Stimulated activated CD4-positive, alpha-beta T cell treated with anti-CD3 and anti-CD28 coated beads, Interleukin-2, amount 100 ng/mL, for 4 hours (primary cell): Measurements from ENCODE around the gene ULBP3.

Experiments
- DNase-seq: peaks from one replicate; pipeline ENCODE4 v3.0.0-alpha.2; 2020; ENCODE audit warnings: low read depth

The ULBP3 gene

DNA sequence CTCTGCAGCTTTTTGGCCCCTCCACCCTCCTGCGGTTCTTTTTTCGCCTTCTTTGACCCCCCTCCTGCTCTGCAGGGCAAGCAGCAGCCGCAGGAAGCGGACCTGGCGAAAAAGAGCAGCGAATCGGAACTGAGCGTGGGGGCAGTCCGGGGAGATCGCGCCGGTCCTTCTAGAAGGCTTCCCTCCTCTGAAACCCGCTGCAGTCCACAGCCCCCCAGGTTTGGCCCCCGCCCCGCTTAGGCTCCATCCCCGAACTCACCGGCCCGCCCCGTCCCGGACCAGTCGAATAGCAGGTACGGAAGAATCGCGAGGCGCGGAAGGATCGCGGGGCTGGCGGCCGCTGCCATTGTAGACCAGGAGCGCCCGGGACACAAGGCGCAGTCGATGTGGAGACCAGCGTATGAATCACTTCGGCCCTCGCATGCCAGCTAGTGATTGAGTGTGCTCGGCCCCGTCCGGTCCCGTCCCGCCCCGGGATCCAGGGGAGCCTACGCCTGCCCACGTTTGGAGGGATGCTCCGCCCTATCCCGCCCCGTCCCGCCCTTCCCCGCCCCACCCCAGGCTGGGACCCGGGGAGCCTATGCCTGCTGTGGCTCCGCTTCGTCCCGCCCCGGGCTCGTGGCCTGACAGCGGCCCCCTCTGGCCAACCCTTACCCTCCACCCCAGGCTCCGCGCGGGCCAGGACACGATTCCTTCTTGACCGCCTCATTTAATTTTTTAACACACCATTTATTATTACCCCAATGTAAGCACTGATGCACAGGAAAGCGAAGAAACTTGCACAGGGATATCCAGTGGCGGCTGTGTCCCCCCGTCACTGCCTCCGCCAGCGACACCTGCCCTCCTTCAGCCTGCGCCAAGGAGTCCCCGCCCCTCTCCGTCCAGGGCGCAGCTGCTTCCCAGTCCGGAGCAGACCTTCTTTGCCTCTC, at the start of gene ULBP3:
Gene ULBP3 (minus strand): TSS at position 402 of the 929 bp plus-strand sequence. CDS start 55 bp downstream, at position 347.
- DNase-seq = peak; percentile 36

DNA sequence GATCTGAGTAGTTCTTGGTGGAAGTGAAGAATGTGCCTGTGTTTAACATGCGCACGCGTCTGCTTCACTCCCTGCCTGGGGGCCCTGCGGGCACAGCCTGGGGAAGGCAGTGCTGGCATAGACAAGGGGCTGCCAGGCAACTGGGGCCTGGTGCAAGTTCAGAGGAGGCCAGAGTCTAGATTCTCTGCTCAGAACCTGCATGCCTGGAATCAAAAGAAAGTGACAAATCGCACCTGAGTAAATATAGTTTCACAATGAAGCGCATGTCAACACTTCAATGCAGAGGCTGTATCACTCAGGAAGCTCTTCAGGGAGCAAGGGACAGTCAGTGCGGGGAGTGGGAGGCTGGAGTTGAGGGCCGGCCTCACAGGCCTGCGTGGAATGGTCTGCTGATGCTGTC, 49.7 kb upstream of the ULBP3 start:
- DNase-seq = no peak

DNA sequence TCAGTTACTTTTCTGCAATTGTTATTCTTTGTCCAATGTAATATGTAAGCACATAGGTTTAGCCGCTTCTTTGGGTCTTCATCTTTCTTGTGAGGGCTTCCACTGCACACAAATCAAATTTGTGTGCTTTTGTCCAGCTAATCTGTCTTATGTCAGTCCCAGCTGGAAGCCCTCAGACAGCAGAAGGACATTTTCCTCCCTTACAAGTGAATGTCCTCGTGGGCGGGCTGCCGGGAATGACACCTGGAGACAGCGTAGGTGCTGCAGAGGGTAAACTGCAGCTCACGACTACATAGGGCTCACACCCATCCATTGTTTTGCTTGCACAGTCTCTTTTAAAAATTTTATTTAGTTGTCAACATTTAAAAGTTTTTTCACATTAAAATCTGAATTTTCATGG, 49.3 kb upstream of the ULBP3 start:
- no peak for DNase-seq

DNA sequence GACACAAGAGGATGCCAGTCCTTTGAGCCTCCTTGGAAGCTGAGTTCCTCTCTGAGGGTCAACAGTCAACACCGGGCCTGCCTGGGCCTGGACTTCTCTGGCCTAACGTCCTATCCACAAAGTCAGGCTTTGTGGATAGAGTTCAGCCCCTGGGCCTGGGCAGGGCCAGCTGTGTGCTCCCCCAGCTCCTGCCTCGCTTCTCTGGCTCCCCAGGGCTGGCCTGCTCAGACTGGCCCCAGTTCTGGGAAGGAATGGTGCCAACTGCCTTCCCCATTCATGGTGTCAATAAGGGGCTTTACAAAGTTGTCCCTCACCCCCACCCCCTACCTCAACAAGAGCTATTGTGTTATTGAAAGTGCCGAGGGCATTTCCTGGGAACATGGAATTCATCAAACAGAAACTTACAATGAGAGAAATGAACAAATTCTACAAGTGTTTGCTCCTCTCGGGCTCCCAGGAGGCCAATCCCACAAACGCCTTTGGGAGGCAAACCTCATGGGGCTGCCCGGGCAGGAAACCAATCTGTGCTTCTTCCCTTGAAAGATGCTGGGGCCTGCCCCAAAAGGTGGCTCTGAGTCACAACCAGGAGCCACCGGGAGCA, 47.4 kb upstream of the ULBP3 start:
- no peak for DNase-seq

DNA sequence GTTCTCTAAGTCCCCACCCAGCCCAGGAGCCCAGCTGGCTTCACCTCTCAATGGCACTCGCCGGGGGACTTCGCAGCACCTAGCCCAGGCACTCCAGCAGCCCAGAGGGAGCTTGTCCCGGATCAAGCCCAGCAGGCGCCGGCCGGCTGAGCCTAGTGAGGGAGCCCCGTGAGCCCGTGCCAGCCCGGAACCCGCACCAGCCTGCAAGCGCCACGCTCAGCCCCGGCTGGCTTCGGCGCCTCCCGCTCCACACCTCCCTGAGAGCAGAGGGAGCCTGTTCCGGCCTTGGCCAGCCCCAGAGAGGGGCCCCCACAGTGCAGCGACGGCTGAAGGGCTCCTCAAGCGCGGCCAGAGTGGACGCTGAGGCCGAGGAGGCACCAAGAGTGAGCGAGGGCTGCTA, 46.8 kb upstream of the ULBP3 start:
- no peak for DNase-seq

DNA sequence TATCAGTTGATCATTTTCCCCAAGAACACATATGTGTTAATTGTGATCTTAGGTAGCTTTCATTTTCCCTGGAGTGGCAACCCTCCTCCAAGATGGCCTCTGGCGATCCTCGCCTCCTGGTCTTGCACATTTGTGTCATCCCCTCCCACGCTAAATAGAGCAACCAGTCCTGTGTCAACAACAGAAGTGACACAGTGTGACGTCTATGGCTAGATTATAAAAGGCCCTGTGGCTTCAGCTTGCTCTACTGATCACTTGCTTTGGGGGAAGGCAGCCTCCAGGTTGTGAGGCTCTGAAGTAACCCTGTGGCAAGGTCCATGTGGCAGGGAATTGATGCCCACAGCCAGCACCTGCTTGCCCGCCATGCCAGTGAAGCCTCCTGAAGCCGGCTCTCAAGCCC, 43.3 kb upstream of the ULBP3 start:
- no peak for DNase-seq

DNA sequence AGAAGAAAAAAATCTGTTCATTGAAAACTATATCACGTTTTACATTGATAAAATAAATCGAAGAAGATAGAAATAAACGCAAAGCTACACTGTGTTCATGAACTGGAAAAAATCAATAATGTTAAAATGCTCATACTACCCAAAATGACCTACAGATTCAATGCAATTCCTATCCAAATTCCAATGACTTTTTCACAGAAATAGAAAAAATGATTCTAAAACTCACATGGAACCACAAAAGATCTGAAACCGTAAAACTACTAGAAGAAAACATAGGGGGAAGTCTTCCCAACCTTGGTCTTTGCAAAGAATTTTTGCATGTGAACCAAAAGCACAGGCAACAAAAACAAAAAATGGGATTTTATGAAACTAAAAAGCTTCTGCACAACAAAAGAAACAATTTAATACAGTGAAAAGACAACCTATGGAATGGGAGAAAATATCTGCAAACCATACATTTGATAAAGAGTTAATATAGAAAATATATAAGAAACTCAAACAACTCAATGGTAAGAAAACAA, 33.9 kb upstream of the ULBP3 start:
- DNase-seq = no peak

DNA sequence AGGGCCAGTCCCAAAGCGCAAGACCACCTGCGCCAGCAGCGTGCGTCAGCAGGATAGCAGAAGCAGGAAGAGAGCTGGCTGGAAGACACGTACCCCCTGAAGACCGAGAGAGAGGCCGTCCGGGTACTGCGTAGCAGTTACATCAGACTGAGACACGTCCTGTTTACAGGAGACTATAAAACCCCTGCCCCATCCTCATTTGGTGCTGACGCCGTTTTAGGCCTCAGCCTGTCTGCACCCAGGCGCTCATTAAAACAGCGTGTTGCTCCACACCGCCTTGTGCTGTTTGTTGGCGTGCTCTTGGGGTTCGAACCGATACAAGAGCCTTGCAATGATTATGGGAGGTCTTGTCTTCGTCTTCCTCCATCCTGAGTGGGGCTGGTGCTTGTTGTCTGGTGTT, 31.8 kb upstream of the ULBP3 start:
- DNase-seq = no peak

DNA sequence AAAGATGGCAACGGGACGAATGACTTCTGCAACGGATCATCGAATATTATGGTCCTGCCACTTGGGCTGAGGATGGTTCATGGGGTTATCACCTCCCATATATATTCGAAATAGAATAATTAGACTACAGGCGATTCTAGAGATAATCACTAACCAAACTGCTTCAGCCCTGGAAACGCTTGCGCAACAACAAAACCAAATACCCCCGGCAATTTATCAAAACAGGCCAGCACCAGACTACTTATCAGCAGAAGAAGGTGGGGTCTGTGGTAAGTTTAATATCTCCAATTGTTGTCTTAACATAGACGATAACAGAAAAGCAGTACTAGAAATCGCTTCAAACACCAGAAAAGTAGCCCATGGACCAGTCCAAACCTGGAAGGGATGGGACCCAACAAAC, 31.0 kb upstream of the ULBP3 start:
- DNase-seq = no peak

DNA sequence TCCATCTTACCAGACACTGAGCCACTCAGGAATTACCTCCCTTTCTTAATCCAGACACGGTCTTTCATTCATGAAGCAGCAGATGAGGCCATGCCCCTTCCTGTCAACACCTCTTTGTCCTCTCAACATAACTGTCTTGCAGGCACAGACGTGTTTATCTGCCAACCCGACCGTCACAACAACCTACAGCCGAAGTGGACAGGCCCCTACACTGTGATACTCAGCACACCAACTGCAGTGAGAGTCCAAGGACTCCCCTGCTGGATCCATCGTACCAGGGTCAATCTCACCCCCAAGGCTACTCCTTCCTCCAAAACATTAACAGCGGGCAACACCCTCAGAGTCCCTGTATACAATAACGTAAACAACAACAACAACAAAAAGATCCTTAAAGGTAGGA, 30.6 kb upstream of the ULBP3 start:
- DNase-seq = no peak

DNA sequence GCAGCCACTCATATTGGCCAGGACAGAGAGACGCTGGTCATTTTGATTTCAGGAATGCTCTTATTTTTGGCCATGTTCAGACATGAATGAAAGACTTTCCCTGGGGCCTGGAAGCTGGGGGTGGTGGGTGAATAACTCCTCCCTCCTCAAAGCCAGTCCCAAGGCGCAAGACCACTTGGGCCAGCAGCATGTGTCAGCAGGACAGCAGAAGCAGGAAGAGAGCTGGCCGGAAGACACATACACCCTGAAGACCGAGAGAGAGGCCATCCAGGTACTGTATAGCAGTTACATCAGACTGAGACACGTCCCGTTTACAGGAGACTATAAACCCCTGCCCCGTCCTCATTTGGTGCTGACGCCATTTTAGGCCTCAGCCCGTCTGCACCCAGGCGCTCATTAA, 29.2 kb upstream of the ULBP3 start:
- no peak for DNase-seq

DNA sequence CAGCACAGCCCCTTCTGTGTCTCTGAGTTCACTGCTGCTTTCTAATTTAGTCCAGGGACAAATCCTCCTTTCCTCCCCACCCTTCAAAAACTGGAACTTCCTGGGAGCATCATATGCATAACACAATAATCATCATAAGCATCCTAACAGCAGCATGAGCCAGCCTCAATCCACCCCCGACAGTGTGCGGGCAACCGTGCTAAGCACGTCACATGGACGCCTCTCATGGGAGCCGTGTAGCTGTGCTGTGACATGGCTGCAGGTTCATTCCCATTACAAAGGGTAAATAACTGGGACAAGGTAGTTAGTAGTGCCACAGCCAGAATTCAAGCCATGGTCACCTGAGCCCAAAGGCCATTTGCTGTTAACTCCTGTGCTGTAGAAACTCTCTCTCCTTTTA, 24.5 kb upstream of the ULBP3 start:
- no peak for DNase-seq

DNA sequence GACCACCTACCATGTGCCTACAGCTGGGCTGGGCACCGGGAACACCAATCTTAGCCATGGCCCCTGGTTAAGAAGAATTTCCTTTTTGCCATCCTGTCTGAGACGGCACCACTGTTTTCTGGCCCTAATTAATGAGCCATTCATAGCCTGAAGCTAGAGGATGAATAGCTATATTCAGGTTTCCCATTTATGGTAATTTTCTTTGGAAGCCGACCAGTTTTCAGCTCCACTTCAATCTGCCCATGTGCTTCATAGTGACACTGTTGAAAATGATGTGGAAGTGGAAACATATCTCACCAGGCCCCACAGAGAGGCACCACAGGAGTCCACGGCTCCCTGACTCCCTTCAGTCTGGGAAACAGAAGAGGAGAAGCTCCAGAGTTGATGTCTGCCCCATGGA, 22.6 kb upstream of the ULBP3 start:
- DNase-seq = no peak

DNA sequence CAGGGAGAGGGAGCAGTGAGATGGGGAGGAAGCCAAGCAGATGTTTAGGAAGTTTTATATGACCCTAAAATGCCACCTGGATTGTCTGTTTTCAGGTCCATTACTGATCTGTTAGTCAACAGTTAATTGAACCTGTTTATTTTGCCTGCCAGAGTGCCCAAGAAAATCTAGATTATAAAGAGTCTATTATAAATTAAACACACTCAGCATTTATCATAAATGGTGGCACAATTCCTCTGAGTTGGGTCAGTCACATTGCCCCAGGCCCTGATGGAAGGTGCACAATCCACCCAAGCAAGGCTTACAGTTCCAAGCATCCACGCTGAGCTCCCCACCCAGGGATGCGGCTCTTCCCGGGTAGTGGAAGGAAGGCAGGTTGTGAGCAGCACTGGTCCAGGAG, 21.4 kb upstream of the ULBP3 start:
- DNase-seq = no peak

DNA sequence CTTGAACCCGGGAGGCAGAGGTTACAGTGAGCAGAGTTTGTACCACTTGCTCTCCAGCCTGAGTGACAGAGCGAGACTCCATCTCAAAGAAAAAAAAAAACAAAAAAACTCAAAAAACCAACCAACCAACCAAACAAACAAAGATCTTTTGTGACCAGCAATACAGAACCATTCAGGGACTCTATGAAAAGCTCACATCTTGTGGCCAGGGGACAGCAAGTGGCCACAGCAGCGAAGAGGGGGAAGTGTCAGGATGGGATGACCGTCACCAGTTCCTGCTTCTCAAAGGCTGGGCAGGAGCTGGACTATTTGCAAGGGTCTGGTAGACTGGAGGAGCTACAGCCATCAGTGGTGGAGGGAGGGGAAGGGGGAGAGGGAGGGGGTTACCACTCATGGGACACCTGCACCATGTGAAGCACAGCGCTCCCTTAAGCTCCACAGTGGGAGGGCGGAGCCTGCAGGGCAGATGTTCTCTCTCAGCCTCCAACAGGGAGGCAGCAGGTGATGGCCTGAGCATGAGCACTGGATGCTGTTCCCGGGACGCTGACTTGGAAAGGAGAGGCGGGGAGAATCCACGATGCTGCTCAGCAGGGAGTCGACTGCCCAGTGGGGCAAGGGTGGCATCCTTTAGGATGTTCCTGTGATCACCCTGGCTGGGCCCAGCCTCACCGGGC, 19.7 kb upstream of the ULBP3 start:
- no peak for DNase-seq

DNA sequence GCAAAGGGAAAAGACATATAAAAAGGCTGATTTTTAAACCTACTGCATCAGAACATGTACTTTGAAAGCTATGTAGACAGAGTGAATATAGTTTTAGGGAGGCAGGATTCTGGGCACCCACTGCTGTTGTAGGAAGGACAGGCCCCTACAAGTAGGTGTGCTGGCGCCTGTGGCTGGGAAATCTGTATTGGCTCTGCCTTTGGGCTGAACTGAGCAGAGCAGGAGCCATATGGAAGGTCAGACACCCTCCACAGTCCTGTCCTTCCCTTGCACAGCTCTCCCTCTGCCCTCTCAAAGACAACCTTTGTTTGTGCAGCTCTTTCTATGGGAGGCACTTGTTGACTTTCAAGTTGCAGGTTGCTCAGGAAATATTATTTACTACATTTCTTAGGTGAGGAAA, 18.4 kb upstream of the ULBP3 start:
- DNase-seq = no peak

DNA sequence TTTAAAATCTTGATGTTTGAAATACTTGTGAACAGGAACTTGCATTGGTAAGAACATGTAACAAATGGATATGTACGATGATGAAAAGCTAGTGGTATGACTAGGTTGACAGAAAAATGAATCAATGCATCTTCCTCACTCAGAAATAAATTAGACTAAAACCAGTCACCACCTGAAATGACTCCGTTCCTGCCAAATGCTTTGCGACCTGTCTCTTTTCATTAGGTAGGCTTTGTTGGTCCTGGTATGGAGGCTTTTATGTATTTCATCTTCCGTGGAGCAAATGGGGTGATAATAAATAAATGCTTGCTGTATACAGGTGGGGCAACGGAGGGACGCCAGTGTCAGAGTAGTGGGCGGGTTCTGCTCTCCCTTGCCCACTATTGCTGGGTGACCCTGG, 17.1 kb upstream of the ULBP3 start:
- DNase-seq = no peak

DNA sequence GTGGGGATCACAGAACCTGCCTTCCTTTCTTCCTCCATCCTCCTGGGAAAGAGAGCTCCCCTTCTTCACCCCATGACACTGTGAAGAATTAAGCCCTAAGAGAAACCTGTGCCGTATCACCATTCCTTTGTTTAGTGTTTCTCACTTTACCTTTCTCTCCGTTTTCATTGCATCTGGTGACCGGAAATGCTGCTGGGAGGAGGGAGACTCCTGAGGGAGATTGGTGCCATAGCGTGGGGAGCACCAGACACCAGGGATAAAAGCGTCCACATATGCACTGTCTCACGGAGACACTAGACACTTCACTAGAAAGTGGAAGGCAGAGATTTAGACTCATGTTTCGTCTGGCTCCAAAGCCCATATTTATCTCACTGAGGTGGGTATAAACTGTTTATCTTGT, 15.5 kb upstream of the ULBP3 start:
- DNase-seq = no peak

DNA sequence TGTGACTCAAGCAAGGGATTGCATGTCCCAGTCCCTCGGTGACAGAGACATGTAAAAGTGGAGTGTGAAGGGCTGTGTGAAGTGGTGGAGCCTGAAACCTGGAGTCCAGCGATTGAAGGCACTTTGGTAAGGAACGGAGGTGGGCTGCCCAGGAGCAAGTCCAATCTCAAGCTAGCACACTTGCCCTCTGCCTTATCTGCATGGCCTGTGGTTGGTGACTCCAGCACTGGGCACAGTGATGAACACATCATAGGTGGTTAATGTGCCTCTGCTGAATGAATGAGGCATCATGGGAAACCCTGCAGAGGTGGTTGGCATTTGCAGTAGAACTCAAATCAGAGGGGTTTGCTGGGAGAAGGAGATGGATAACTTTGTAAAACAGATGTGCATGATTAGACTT, 14.9 kb upstream of the ULBP3 start:
- DNase-seq = no peak

DNA sequence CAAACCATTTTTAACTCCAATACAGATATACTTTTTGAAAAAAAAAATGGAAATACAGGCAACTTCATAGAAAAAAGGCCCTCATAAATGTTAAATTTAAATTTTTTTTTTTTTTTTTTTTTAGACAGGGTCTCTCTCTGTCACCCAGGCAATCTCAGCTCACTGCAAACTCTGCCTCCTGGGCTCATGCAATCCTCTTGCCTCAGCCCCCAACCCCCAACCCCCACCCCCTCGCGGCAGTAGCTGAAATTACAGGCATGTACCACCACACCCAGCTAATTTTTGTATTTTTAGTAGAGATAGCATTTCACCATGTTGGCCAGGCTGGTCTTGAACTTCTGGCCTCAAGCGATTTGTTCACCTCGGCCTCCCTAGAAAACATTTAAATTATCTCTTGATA, 12.8 kb upstream of the ULBP3 start:
- no peak for DNase-seq

DNA sequence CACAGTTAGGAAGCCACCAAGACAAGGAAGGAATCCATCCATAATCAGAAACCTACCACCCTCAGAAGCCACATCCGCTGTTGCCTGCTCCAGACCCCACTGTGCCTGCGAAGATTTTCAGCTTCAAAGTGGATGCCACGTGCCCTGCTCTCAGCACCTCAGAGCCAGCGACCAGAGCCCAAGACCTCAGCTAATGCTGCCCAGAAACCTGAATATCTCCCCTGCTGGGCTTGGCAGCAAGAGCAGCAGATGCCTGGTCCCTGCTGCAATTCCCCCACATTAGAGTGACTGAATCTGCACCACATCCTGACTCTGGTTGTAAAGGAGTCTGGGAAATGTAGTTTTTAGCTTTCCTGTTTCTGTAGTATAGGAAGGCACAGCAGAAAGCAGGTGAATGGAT, 10.7 kb upstream of the ULBP3 start:
- no peak for DNase-seq

DNA sequence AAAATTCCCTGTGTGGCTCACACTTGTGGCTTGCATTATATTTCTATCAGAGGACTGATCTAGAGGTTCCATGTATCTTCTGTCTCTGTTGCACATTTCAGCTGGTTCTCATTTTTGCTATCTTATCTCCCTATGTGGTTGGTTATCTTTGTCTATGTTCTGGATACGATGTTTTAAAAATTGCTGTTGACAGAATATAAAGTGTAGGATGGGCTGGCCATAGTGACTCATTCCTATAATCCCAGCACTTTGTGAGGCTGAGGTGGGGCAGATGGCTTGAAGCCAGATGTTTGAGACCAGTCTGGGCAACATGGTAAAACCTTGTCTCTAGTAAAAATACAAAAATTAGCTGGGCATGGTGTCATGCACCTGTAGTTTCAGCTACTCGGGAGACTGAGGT, 9.9 kb upstream of the ULBP3 start:
- no peak for DNase-seq
